Measurements from ENCODE around the gene RASGRF2. TPM values are rescaled to one million over a fixed set of nuclear protein-coding genes. Genes with fewer than 3 reads are reported as not detected.

Gene RASGRF2
- total and polyA plus RNA-seq, 2 of the 8 experiments (the other 6 are each of a cell fraction or from before 2014, with no cell fraction given): 2.6 to 29.5 TPM

GRCh38 chr5:81250004-81250403 is 289.8 kb downstream of the RASGRF2 start:
- 90% methylated on average over 1 of the region's 1 CpG; no CpG with 5 or more reads in 1 of the 2 experiments for WGBS, 2 experiments (ENCODE audit: extremely low coverage in 1 of 2, insufficient coverage in 1 of 2, insufficient read length in 1 of 2, insufficient replicate concordance in 2 of 2, low coverage in 1 of 2, low lambda C conversion rate in 2 of 2, missing lambda C conversion rate in 1 of 2)
- ChIA-PET CTCF (ENCODE audit: partially characterized antibody) (interaction anchor here (0.8 to 1.7 kb wide), 4 partner anchors 10 to 148 kb away, joined by 3 to 5 read pairs (median 4); no protein-coding TSS in a partner anchor), POLR2A (ENCODE audit: partially characterized antibody) (interaction anchor here (0.8 kb wide), 1 partner anchor 16 kb away, joined by 3 read pairs; no protein-coding TSS in a partner anchor)
- H2BK20ac ChIP-seq (ENCODE audit: low read length): no peak overlapping the region
- H2AFZ ChIP-seq (ENCODE audit: low read length): no peak overlapping the region
- H3K23ac ChIP-seq (ENCODE audit: insufficient read length): no peak overlapping the region
- H3K23me2 ChIP-seq (ENCODE audit: low read depth, low read length): no peaks in the 10 kb centered on the region; the same call in 1 of the 2 replicates
- no peak overlapping the region for H4K8ac ChIP-seq (ENCODE audit: extremely low read depth, insufficient read depth, low read length)
- H2BK5ac ChIP-seq (ENCODE audit: low read depth, low read length): no peak overlapping the region
- no peak overlapping the region for H4K5ac ChIP-seq (ENCODE audit: insufficient read length, low read depth, low read length)
- no peak for DNase-seq (ENCODE audit: low read depth in 1 of 2, low spot score in 2 of 2)
- H3K79me2 ChIP-seq (ENCODE audit: control insufficient read depth in 1 of 2, insufficient read depth in 2 of 2, low read length in 2 of 2): no peaks in the 10 kb centered on the region
- H3K18ac ChIP-seq (ENCODE audit: extremely low read depth, low read length): no peak overlapping the region
- no peak overlapping the region for H2AK5ac ChIP-seq (ENCODE audit: low read depth, low read length)
- H2BK15ac ChIP-seq (ENCODE audit: low read length): no peak overlapping the region
- H3K4me2 ChIP-seq (ENCODE audit: insufficient read depth in 1 of 2, low read depth in 2 of 2, low read length in 2 of 2): no peak overlapping the region
- H3K4ac ChIP-seq (replicated peaks; ENCODE audit: insufficient read length, low read depth, low read length): no peak overlapping the region
- no peaks in the 10 kb centered on the region for H3K9me3 ChIP-seq (ENCODE audit: insufficient read depth in 2 of 2, low read depth in 1 of 2, low read length in 1 of 2)
- no peak for FAIRE-seq
- H3K27ac ChIP-seq (ENCODE audit: low read depth, low read length): no peak overlapping the region
- H4K91ac ChIP-seq (replicated peaks; ENCODE audit: insufficient read length, low read length): no peak overlapping the region
- H2BK120ac ChIP-seq (replicated peaks; ENCODE audit: low read depth, low read length): no peak overlapping the region
- peaks cover 6% of the 10 kb centered on the region for H3K79me1 ChIP-seq (ENCODE audit: low read depth, low read length)
- 0 out of 8 replicates have a peak, but pooled peaks cover 0 to 4% (median 0%) of the 10 kb centered on the region in 4 experiments for H3K36me3 ChIP-seq (ENCODE audit: control insufficient read depth in 2 of 4, insufficient read depth in 4 of 4, low read length in 3 of 4)
- no peak overlapping the region for H3K9ac ChIP-seq (replicated peaks in 1 of 4; ENCODE audit: extremely low read depth in 1 of 4, low read depth in 3 of 4, low read length in 3 of 4)
- H3K56ac ChIP-seq (replicated peaks; ENCODE audit: insufficient read length, low read depth, low read length): no peak overlapping the region
- H2BK12ac ChIP-seq (ENCODE audit: low read depth, low read length): no peak overlapping the region
- H3K14ac ChIP-seq (ENCODE audit: insufficient read length): no peak overlapping the region
- H3K27me3 ChIP-seq (replicated peaks in 1 of 4; ENCODE audit: control insufficient read depth in 3 of 4, extremely low read depth in 1 of 4, insufficient read depth in 3 of 4, low read length in 3 of 4): no peaks in the 10 kb centered on the region
- peaks cover 3 to 7% of the 10 kb centered on the region in 2 experiments for H4K20me1 ChIP-seq (replicated peaks in 1 of 2; ENCODE audit: control insufficient read depth in 1 of 2, insufficient read depth in 2 of 2, low read length in 2 of 2)
- no peak overlapping the region for H3K4me3 ChIP-seq (ENCODE audit: extremely low read depth in 1 of 4, insufficient read depth in 2 of 4, low read depth in 3 of 4, low read length in 4 of 4)
- H3K4me1 ChIP-seq (replicated peaks in 1 of 4; ENCODE audit: control insufficient read depth in 3 of 4, insufficient read depth in 4 of 4, low read length in 3 of 4): peaks cover 0 to 7% (median 2%) of the 10 kb centered on the region in 4 experiments; a peak in 3 of 7 replicates
- TF ChIP-seq HDAC6 (IDR thresholded peaks at IDR 0.05; ENCODE audit: low read depth, low read length): no peak
- no peak for TF ChIP-seq SP2 (IDR thresholded peaks at IDR 0.05; ENCODE audit: low read length)
- no peak for TF ChIP-seq RBBP5 (IDR thresholded peaks at IDR 0.05; ENCODE audit: borderline replicate concordance, low read depth, low read length)
- TF ChIP-seq KDM1A (IDR thresholded peaks at IDR 0.05; ENCODE audit: borderline replicate concordance, low read length): no peak
- TF ChIP-seq NRF1 (IDR thresholded peaks at IDR 0.05; ENCODE audit: low read depth, low read length): no peak
- no peak for TF ChIP-seq JUND (IDR thresholded peaks at IDR 0.05; ENCODE audit: low read length)
- no peak for TF ChIP-seq RAD21 (IDR thresholded peaks at IDR 0.05 in 1 of 2, conservative IDR thresholded peaks at IDR 0.05 in 1 of 2; ENCODE audit: low read depth in 2 of 2, low read length in 2 of 2)
- no peak for TF ChIP-seq POLR2A (IDR thresholded peaks at IDR 0.05; ENCODE audit: control extremely low read depth in 1 of 2, low read depth in 2 of 2, low read length in 2 of 2)
- no peak for TF ChIP-seq POLR2AphosphoS5 (IDR thresholded peaks at IDR 0.05; ENCODE audit: low read depth, low read length)
- no peak for TF ChIP-seq NANOG (IDR thresholded peaks at IDR 0.05; ENCODE audit: insufficient read depth, low read depth, low read length, poor library complexity, severe bottlenecking)
- TF ChIP-seq, protein P1, sequence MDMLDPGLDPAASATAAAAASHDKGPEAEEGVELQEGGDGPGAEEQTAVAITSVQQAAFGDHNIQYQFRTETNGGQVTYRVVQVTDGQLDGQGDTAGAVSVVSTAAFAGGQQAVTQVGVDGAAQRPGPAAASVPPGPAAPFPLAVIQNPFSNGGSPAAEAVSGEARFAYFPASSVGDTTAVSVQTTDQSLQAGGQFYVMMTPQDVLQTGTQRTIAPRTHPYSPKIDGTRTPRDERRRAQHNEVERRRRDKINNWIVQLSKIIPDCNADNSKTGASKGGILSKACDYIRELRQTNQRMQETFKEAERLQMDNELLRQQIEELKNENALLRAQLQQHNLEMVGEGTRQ (IDR thresholded peaks at IDR 0.05; ENCODE audit: low read length): no peak
- no peak for TF ChIP-seq TEAD4 (IDR thresholded peaks at IDR 0.05; ENCODE audit: low read depth, low read length)
- no peak for TF ChIP-seq YY1 (IDR thresholded peaks at IDR 0.05; ENCODE audit: low read depth, low read length)
- no peak for TF ChIP-seq CHD2 (IDR thresholded peaks at IDR 0.05; ENCODE audit: low read length)

Data from H1 (cell line).